IPS-NIHi11 (cell line): ENCODE data around the gene LGALS3BP.

Experiments used
- DNase-seq: peaks from one replicate; pipeline ENCODE4 v3.0.0; 2012; ENCODE audit warnings: mixed read lengths, low spot score

Gene LGALS3BP

GRCh38 chr17:79014158-79014758 lies 34.5 kb upstream of the LGALS3BP start:
- no peak for DNase-seq

- DNase-seq = no peak
Measured at GRCh38 chr17:79012563-79013134, 32.9 kb upstream of the LGALS3BP start.

GRCh38 chr17:79011451-79012147 lies 31.9 kb upstream of the LGALS3BP start:
- DNase-seq = no peak

GRCh38 chr17:79010304-79010646 lies 30.6 kb upstream of the LGALS3BP start:
- DNase-seq = no peak

- DNase-seq = peak; percentile 99
Measured at GRCh38 chr17:79009397-79010303, 29.9 kb upstream of the LGALS3BP start, which contains the start of gene CANT1. CANT1 (minus strand) TSS chr17:79009764; CDS start chr17:78997622, 12,142 bp downstream.

- no peak for DNase-seq
Measured at GRCh38 chr17:79008666-79009387, 29.1 kb upstream of the LGALS3BP start.

GRCh38 chr17:79007504-79008381 lies 28.0 kb upstream of the LGALS3BP start:
- DNase-seq = no peak

GRCh38 chr17:79006794-79007503 lies 27.2 kb upstream of the LGALS3BP start:
- DNase-seq = no peak

- DNase-seq = no peak
Measured at GRCh38 chr17:79006046-79006445, 26.3 kb upstream of the LGALS3BP start.

GRCh38 chr17:79005063-79005861 lies 25.5 kb upstream of the LGALS3BP start:
- DNase-seq = peak; percentile 43

- DNase-seq = peak; percentile 41
Measured at GRCh38 chr17:79003661-79004411, 24.1 kb upstream of the LGALS3BP start.

- DNase-seq = peak; percentile 4
Measured at GRCh38 chr17:79002796-79003593, 23.3 kb upstream of the LGALS3BP start.

- DNase-seq = no peak
Measured at GRCh38 chr17:79002291-79002690, 22.6 kb upstream of the LGALS3BP start.

GRCh38 chr17:79001190-79002020 lies 21.7 kb upstream of the LGALS3BP start:
- DNase-seq = peak; percentile 2

GRCh38 chr17:79000396-79001189 lies 20.9 kb upstream of the LGALS3BP start:
- DNase-seq = peak; percentile 7

GRCh38 chr17:78999947-79000395 lies 20.2 kb upstream of the LGALS3BP start:
- DNase-seq = no peak
